ENCODE measurements around the gene RNF151. TPM values are rescaled to one million over a fixed set of nuclear protein-coding genes. Genes with fewer than 3 reads are reported as not detected.

The RNF151 gene
- total RNA-seq, 4 donors from 2014 or later = not detected

- Histone ChIP-seq H3K4me3 (peak overlapping the region; percentile 98), H3K9me3 (no peaks in the 10 kb centered on the region), H3K27ac (peak overlapping the region; percentile 96), H3K36me3 (peaks cover 23% of the 10 kb centered on the region), H3K27me3 (no peaks in the 10 kb centered on the region), H3K4me1 (peaks cover 49% of the 10 kb centered on the region)
- TF ChIP-seq POLR2A (IDR thresholded peaks at IDR 0.05) = no peak
- no peak for TF ChIP-seq EP300 (IDR thresholded peaks at IDR 0.05)
- TF ChIP-seq CTCF (IDR thresholded peaks at IDR 0.05) = no peak
- TF ChIP-seq POLR2AphosphoS5 (IDR thresholded peaks at IDR 0.05) = no peak
- no peak for DNase-seq (ENCODE audit: low spot score in 2 of 2)
- WGBS = 26% methylated on average over 25 of the region's 44 CpGs
Observed at GRCh38 chr16:1963806-1964505, 2.7 kb upstream of the RNF151 start.

GRCh38 chr16:1964506-1965395, 1.9 kb upstream of the RNF151 start, which contains the start of gene RPS2:
TSS of gene RPS2 (minus strand) at chr16:1964826. CDS start at chr16:1964625, 201 bp downstream.
- no peaks in the 10 kb centered on the region for H3K9me3 ChIP-seq
- TF ChIP-seq POLR2AphosphoS5 (IDR thresholded peaks at IDR 0.05) (peak; percentile 96 to 100 (median 99)), CTCF (IDR thresholded peaks at IDR 0.05) (no peak), POLR2A (IDR thresholded peaks at IDR 0.05) (peak; percentile 93 to 94)
- H3K4me1 ChIP-seq = peaks cover 46% of the 10 kb centered on the region
- H3K36me3 ChIP-seq = peaks cover 23% of the 10 kb centered on the region
- 0% methylated on average over 27 of the region's 97 CpGs for WGBS
- peak; percentile 99 to 100 for DNase-seq (ENCODE audit: low spot score in 2 of 2)
- peak within 1 kb of the TSS; percentile 96 for H3K27ac ChIP-seq
- H3K27me3 ChIP-seq = no peaks in the 10 kb centered on the region
- peak within 1 kb of the TSS; percentile 98 for H3K4me3 ChIP-seq

DNA sequence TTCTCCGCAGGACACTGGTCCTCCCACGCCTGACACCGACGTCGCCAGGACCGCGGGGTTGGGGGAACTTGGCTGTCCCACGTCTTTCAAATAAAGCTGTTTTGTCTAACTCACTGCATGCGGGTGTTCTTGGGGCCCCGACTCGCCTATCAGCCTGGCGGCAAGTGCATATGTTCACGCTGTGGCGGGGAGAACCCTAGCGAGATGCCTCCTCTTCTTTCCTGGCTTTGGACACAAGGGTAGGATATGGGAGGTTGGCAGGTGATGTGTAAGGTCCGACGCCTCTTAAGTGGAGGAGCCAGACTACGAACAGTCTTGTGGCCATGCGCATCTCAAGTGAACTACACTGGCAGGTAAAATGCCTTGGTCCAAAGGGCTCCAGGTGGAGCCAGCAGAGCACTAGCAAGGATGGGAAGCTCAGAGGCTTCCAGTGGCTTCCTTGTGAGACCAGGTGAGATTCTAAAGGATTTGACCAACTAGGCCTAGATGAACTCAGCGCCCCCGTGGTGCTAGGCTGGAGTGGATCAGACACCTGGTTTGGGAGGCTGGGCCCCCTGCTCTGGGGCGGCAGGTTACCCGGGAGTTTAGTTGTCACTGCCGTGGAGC, 1.2 kb upstream of the RNF151 start:
- H3K27me3 ChIP-seq = no peaks in the 10 kb centered on the region
- peaks cover 23% of the 10 kb centered on the region for H3K36me3 ChIP-seq
- TF ChIP-seq POLR2AphosphoS5 (IDR thresholded peaks at IDR 0.05) = no peak
- TF ChIP-seq CTCF (IDR thresholded peaks at IDR 0.05) = no peak
- TF ChIP-seq POLR2A (IDR thresholded peaks at IDR 0.05) = no peak
- no peak for TF ChIP-seq EP300 (IDR thresholded peaks at IDR 0.05)
- WGBS = 10% methylated on average over 16 of the region's 24 CpGs
- H3K4me3 ChIP-seq = peak overlapping the region; percentile 98
- H3K9me3 ChIP-seq = no peaks in the 10 kb centered on the region
- peaks cover 39% of the 10 kb centered on the region for H3K4me1 ChIP-seq
- no peak for DNase-seq (ENCODE audit: low spot score in 2 of 2)
- peak overlapping the region; percentile 96 for H3K27ac ChIP-seq

DNA sequence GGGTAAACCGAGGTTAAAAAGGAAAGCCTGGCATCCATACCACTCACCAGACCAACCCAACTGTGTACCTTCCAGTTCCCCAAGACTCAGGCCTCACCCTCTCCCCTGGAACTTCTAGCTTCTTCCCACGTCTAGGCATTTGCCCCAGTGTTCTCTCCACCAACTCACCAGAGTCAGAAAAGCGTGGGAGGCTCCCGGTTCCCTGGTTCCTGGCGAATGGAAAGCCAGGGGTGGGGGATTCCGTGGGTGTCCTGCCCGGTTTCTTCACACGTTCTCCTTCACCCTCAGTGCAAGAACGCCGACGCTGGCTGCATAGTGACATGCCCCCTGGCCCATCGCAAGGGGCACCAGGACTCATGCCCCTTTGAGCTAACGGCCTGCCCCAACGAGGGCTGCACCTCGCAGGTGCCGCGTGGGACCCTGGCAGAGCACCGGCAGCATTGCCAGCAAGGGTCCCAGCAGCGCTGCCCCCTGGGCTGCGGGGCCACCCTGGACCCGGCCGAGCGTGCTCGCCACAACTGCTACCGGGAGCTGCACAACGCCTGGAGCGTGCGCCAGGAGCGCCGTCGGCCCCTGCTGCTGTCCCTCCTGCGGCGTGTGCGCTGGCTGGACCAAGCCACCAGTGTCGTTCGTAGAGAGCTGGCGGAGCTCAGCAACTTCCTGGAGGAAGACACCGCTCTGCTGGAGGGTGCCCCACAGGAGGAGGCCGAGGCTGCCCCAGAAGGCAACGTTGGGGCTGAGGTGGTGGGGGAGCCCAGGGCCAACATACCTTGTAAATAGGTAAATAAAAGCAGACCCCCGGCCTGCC, 1.7 kb downstream of the RNF151 start:
- TF ChIP-seq CTCF (IDR thresholded peaks at IDR 0.05) (no peak), POLR2AphosphoS5 (IDR thresholded peaks at IDR 0.05) (no peak), EP300 (IDR thresholded peaks at IDR 0.05) (no peak), POLR2A (IDR thresholded peaks at IDR 0.05) (no peak)
- peaks cover 40% of the 10 kb centered on the region for H3K4me1 ChIP-seq
- no peak for DNase-seq (ENCODE audit: low spot score in 2 of 2)
- no peaks in the 10 kb centered on the region for H3K9me3 ChIP-seq
- H3K4me3 ChIP-seq = no peak overlapping the region
- no peaks in the 10 kb centered on the region for H3K27me3 ChIP-seq
- no peak overlapping the region for H3K27ac ChIP-seq
- H3K36me3 ChIP-seq = peaks cover under 1% of the 10 kb centered on the region
- WGBS = 87% methylated on average over 12 of the region's 41 CpGs

All from suprapubic skin (tissue), 4 donors.